ENCODE measurements around the gene TAOK3. TPM values are rescaled to one million over a fixed set of nuclear protein-coding genes. Genes with fewer than 3 reads are reported as not detected.
A peak's percentile ranks its signal among the peaks of the same experiment; 100 is the strongest.

TAOK3 gene
- polyA plus RNA-seq, 1 experiment: 56.4 TPM

DNA sequence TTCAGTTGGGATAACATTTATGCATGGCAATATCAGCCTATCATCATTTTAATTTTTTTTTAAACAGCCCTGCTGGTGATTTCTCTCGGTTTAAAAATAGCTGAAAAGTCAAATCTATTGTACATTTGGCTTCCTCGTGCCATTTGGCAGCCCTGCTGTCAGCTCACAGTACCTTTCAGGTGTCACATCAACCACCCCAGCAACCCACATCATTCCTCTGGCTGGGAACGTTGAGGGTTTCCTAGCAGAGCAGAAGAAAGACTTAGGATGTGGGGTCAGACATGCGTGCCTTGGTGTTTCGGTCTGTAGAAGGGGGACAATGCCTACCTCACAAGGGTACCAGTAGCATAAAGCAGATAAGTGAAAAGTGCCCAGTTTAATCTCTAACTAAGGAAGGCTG is 221.0 kb downstream of the TAOK3 start:
- TF ChIP-seq, protein P1, sequence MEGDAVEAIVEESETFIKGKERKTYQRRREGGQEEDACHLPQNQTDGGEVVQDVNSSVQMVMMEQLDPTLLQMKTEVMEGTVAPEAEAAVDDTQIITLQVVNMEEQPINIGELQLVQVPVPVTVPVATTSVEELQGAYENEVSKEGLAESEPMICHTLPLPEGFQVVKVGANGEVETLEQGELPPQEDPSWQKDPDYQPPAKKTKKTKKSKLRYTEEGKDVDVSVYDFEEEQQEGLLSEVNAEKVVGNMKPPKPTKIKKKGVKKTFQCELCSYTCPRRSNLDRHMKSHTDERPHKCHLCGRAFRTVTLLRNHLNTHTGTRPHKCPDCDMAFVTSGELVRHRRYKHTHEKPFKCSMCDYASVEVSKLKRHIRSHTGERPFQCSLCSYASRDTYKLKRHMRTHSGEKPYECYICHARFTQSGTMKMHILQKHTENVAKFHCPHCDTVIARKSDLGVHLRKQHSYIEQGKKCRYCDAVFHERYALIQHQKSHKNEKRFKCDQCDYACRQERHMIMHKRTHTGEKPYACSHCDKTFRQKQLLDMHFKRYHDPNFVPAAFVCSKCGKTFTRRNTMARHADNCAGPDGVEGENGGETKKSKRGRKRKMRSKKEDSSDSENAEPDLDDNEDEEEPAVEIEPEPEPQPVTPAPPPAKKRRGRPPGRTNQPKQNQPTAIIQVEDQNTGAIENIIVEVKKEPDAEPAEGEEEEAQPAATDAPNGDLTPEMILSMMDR (IDR thresholded peaks at IDR 0.05; ENCODE audit: low read depth, low read length): no peak
- Histone ChIP-seq H3K27ac (ENCODE audit: low read depth, low read length) (peak overlapping the region; percentile 2), H3K4me3 (ENCODE audit: low read depth, low read length) (no peak overlapping the region), H3K9me3 (ENCODE audit: control insufficient read depth, insufficient read depth, low read length) (no peaks in the 10 kb centered on the region), H3K27me3 (ENCODE audit: control insufficient read depth, insufficient read depth, low read length) (no peaks in the 10 kb centered on the region)
- ChIA-PET POLR2A (no interaction called here), CTCF (interaction anchor here (0.6 to 1.4 kb wide), 2 partner anchors 14 to 277 kb away, joined by 3 to 4 read pairs; no protein-coding TSS in a partner anchor)
- no peak for DNase-seq (ENCODE audit: low read depth, low spot score)

DNA sequence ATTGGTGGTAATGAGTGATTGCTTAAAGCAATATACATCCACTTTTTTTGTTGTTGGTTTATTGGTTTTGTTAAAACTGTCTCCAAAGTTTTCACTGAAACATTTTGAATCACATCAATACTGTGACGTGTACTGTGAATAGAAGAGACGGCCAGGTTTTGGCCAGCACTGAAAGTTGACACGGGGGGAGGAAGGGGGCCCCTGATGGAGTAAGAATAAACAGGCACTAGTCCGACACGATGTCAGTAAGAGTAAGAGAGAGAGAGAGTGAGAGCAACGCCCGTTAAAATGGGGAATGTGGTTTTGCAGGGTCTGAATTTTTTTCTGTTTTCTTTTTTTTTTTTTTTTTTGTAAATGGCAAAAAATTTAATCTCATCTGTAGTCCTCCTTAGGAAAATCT is 222.1 kb downstream of the TAOK3 start:
- Histone ChIP-seq H3K27me3 (ENCODE audit: control insufficient read depth, insufficient read depth, low read length) (no peaks in the 10 kb centered on the region), H3K9me3 (ENCODE audit: control insufficient read depth, insufficient read depth, low read length) (no peaks in the 10 kb centered on the region), H3K27ac (ENCODE audit: low read depth, low read length) (no peak overlapping the region), H3K4me3 (ENCODE audit: low read depth, low read length) (no peak overlapping the region)
- no peak for DNase-seq (ENCODE audit: low read depth, low spot score)
- ChIA-PET CTCF (interaction anchor here (1.4 kb wide), 1 partner anchor 15 kb away, joined by 4 read pairs; no protein-coding TSS in a partner anchor), POLR2A (no interaction called here)
- TF ChIP-seq, protein P1 (IDR thresholded peaks at IDR 0.05; ENCODE audit: low read depth, low read length): no peak

DNA sequence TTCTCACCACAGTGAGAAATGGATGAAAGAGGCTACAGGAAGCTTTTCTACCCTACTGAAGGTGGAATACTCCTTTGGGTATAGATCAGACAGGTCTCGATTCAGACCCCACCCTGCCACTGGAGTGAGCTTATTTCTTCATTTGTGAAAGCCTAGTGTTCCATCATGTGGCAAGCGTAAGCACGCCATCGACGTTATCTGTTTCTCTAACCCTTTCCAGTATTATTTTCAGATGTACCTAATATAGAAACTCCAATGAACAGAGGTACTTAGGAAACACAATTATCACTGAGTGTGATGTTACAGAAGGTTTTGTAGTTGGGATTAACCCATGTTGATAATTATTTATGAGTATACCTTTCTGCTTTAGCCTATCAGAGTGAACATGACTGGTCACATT is 224.4 kb downstream of the TAOK3 start:
- TF ChIP-seq, protein P1 (IDR thresholded peaks at IDR 0.05; ENCODE audit: low read depth, low read length): no peak

DNA sequence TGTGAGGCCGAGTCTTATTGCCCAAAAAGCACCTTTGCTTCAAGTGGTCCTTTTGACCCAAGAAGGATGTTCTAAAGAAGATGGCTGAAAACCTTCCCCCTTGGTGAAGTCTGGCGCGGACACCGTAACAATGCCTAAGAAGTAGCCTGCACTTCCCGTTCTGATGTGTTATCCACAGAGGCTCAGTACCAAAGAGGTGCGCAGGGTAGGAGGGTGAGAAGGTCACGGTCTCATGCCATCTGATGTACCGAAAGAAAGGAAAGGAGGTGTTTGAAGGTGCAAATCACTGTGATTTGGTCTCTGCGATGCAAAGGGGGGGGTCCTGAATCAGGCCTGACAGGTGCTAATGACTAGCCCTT is 226.9 kb downstream of the TAOK3 start:
- CTCF ChIA-PET: interaction anchor here (0.8 kb wide), 1 partner anchor 233 kb away, joined by 4 read pairs; no protein-coding TSS in a partner anchor
- POLR2A ChIA-PET: interaction anchor here (0.9 kb wide), 1 partner anchor 10 kb away, joined by 3 read pairs; the partner anchor contains the start of gene PEBP1

More for the DNA sequence above, 224.4 kb downstream of the TAOK3 start:
- no peak overlapping the region for H3K4me3 ChIP-seq (ENCODE audit: low read depth, low read length)
- no peaks in the 10 kb centered on the region for H3K9me3 ChIP-seq (ENCODE audit: control insufficient read depth, insufficient read depth, low read length)
- ChIA-PET CTCF (no interaction called here), POLR2A (interaction anchor here (0.9 kb wide), 1 partner anchor 11 kb away, joined by 3 read pairs; no protein-coding TSS in a partner anchor)
- H3K27ac ChIP-seq (ENCODE audit: low read depth, low read length): no peak overlapping the region
- H3K27me3 ChIP-seq (ENCODE audit: control insufficient read depth, insufficient read depth, low read length): no peaks in the 10 kb centered on the region
- DNase-seq (ENCODE audit: low read depth, low spot score): no peak

DNA sequence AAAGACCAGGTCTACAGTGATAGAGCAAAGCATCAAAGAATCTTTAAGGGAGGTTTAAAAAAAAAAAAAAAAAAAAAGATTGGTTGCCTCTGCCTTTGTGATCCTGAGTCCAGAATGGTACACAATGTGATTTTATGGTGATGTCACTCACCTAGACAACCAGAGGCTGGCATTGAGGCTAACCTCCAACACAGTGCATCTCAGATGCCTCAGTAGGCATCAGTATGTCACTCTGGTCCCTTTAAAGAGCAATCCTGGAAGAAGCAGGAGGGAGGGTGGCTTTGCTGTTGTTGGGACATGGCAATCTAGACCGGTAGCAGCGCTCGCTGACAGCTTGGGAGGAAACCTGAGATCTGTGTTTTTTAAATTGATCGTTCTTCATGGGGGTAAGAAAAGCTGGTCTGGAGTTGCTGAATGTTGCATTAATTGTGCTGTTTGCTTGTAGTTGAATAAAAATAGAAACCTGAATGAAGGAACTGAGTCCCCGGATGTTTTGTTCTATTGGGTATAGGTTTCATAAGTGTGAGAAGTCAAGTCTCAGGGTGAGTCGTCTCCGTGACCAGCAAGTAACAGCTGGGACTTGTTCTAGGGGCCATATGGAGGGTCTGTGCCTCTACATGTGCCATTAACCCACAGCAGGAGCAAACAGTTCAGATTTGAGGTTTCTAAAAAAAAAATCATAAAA is 227.5 kb downstream of the TAOK3 start:
- ChIA-PET POLR2A (interaction anchor here (0.9 kb wide), 1 partner anchor 10 kb away, joined by 3 read pairs; the partner anchor contains the start of gene PEBP1), CTCF (interaction anchor here (0.8 kb wide), 1 partner anchor 233 kb away, joined by 4 read pairs; no protein-coding TSS in a partner anchor)
- TF ChIP-seq, protein P1 (IDR thresholded peaks at IDR 0.05; ENCODE audit: low read depth, low read length): no peak
- Histone ChIP-seq H3K27me3 (ENCODE audit: control insufficient read depth, insufficient read depth, low read length) (no peaks in the 10 kb centered on the region), H3K9me3 (ENCODE audit: control insufficient read depth, insufficient read depth, low read length) (no peaks in the 10 kb centered on the region), H3K27ac (ENCODE audit: low read depth, low read length) (no peak overlapping the region), H3K4me3 (ENCODE audit: low read depth, low read length) (no peak overlapping the region)
- no peak for DNase-seq (ENCODE audit: low read depth, low spot score)

More for the DNA sequence above, 226.9 kb downstream of the TAOK3 start:
- DNase-seq (ENCODE audit: low read depth, low spot score): no peak
- H3K9me3 ChIP-seq (ENCODE audit: control insufficient read depth, insufficient read depth, low read length): no peaks in the 10 kb centered on the region
- no peak overlapping the region for H3K4me3 ChIP-seq (ENCODE audit: low read depth, low read length)
- H3K27ac ChIP-seq (ENCODE audit: low read depth, low read length): no peak overlapping the region
- TF ChIP-seq, protein P1 (IDR thresholded peaks at IDR 0.05; ENCODE audit: low read depth, low read length): no peak
- H3K27me3 ChIP-seq (ENCODE audit: control insufficient read depth, insufficient read depth, low read length): no peaks in the 10 kb centered on the region
